ENCODE results near the gene TRAPPC4.

Gene TRAPPC4

DNA sequence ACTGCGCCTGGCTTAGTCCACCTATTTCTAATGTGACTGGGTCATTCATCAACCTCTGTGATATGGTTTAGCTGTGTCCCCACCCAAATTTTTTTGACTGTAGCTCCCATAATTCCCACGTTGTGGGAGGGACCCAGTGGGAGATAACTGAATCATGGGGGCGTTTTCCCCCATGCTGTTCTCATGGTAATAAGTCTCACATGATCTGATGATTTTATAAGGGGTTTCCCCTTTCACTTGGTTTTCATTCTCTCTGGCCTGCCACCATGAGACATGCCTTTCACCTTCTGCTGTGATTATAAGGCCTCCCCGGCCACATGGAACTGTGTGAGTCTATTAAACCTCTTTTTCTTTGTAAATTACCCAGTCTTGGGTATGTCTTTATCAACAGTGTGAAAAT is 11.9 kb upstream of the TRAPPC4 start:
- Histone ChIP-seq H3K4me3 (ENCODE audit: low read depth in 1 of 2, low read length in 1 of 2) (no peak overlapping the region), H3K27ac (no peak overlapping the region), H3K9me3 (no peaks in the 10 kb centered on the region), H3K36me3 (peaks cover 72% of the 10 kb centered on the region), H3K4me1 (ENCODE audit: control insufficient read depth in 1 of 2, insufficient read depth in 1 of 2, low read depth in 1 of 2, low read length in 1 of 2) (no peaks in the 10 kb centered on the region), H3K27me3 (no peaks in the 10 kb centered on the region)
- TF ChIP-seq, protein P1, sequence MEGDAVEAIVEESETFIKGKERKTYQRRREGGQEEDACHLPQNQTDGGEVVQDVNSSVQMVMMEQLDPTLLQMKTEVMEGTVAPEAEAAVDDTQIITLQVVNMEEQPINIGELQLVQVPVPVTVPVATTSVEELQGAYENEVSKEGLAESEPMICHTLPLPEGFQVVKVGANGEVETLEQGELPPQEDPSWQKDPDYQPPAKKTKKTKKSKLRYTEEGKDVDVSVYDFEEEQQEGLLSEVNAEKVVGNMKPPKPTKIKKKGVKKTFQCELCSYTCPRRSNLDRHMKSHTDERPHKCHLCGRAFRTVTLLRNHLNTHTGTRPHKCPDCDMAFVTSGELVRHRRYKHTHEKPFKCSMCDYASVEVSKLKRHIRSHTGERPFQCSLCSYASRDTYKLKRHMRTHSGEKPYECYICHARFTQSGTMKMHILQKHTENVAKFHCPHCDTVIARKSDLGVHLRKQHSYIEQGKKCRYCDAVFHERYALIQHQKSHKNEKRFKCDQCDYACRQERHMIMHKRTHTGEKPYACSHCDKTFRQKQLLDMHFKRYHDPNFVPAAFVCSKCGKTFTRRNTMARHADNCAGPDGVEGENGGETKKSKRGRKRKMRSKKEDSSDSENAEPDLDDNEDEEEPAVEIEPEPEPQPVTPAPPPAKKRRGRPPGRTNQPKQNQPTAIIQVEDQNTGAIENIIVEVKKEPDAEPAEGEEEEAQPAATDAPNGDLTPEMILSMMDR (IDR thresholded peaks at IDR 0.05), result no peak

DNA sequence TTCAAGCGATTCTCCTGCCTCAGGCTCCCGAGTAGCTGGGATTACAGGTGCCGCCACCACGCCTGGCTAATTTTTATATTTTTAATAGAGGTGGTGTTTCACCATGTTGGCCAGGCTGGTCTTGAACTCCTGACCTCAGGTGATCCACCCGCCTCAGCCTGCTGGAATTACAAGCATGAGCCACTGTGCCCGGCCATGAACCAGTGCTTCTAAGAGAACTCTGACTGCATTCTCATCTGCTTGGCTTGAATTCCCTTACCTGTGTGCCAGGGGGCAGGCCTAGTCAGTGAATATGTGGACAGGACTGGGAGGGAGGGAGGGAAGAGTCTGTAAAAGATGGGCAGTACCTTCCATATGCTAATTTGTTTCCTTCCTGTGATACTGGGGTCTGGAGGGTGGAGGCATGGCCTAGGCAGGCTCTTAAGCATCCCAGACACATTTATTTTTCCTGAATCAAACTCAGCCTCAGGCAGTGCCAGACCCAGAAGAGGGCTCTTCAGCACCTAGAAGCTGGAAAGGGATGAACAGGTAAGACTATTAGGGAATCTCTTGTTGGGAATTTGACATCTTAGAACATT is 7.0 kb upstream of the TRAPPC4 start:
- Histone ChIP-seq H3K27ac (no peak overlapping the region), H3K9me3 (no peaks in the 10 kb centered on the region), H3K4me3 (ENCODE audit: low read depth in 1 of 2, low read length in 1 of 2) (no peak overlapping the region), H3K4me1 (ENCODE audit: control insufficient read depth in 1 of 2, insufficient read depth in 1 of 2, low read depth in 1 of 2, low read length in 1 of 2) (no peaks in the 10 kb centered on the region), H3K36me3 (peaks cover 87% of the 10 kb centered on the region), H3K27me3 (no peaks in the 10 kb centered on the region)
- TF ChIP-seq, protein P1 (IDR thresholded peaks at IDR 0.05), result no peak

DNA sequence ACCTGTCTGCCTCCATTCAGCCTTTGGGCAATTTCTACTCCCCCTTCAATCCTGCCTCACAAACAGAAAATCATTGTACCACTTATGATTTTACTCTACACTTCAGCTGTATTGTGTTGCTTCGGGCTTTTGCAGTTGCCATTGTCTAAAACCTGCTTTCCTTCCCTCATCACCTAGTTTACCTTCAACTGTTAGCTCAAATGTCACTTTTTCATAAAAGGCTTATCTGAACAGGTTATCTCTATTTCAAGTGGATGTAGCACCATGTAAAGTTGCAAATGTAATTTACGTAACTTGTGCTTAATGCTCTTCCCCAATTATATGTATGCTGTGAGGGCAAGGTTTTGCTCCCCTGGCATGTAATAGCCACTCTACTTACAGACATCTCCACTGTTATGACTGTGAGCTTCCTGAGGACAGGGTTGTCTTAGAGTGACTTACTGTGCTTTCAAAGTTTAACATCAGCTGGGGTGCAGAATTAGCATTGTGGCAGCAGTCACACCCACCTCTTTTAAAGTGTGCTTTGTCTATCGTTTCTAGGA is 5.9 kb upstream of the TRAPPC4 start:
- peaks cover 80% of the 10 kb centered on the region for H3K36me3 ChIP-seq
- H3K4me3 ChIP-seq (ENCODE audit: low read depth in 1 of 2, low read length in 1 of 2), result no peak overlapping the region
- H3K27me3 ChIP-seq, result no peaks in the 10 kb centered on the region
- no peak overlapping the region for H3K27ac ChIP-seq
- H3K4me1 ChIP-seq (ENCODE audit: control insufficient read depth in 1 of 2, insufficient read depth in 1 of 2, low read depth in 1 of 2, low read length in 1 of 2), result peaks cover 9% of the 10 kb centered on the region in 2 experiments
- H3K9me3 ChIP-seq, result no peaks in the 10 kb centered on the region
- TF ChIP-seq, protein P1 (IDR thresholded peaks at IDR 0.05), result no peak

DNA sequence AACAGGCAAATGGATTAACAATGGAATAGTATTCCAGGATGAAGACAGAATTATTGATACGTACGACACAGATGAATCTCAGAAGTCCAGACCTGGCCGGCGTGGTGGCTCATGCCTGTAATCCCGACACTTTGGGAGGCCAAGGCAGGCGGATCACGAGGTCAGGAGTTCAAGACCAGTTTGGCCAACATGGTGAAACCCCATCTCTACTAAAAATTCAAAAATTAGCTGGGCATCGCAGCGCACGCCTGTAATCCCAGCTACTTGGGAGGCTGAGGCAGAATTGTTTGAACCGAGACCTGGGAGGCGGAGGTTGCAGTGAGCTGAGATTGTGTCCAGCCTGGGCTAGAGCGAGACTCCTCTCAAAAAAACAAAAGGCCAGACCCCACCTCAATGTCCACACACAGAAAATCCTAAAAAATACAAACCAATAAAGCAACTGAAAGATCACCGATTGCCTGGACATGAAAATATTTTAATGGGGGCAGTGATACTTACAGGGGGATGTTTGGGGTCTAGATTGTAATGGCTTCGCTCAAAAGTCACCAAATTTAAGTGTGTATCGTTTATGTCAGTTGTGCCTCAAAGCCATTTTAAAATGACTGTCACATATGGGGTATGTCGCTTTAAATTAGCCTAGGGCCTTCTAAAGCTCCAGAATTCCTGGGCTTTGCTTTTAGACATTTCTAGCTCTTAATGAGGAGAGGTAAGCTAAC is 4.2 kb upstream of the TRAPPC4 start:
- Histone ChIP-seq H3K36me3 (peaks cover 63% of the 10 kb centered on the region), H3K4me3 (ENCODE audit: low read depth in 1 of 2, low read length in 1 of 2) (no peak overlapping the region), H3K4me1 (ENCODE audit: control insufficient read depth in 1 of 2, insufficient read depth in 1 of 2, low read depth in 1 of 2, low read length in 1 of 2) (peaks cover 14 to 17% of the 10 kb centered on the region in 2 experiments), H3K27me3 (no peaks in the 10 kb centered on the region), H3K9me3 (no peaks in the 10 kb centered on the region), H3K27ac (no peak overlapping the region)
- TF ChIP-seq, protein P1 (IDR thresholded peaks at IDR 0.05), result no peak

DNA sequence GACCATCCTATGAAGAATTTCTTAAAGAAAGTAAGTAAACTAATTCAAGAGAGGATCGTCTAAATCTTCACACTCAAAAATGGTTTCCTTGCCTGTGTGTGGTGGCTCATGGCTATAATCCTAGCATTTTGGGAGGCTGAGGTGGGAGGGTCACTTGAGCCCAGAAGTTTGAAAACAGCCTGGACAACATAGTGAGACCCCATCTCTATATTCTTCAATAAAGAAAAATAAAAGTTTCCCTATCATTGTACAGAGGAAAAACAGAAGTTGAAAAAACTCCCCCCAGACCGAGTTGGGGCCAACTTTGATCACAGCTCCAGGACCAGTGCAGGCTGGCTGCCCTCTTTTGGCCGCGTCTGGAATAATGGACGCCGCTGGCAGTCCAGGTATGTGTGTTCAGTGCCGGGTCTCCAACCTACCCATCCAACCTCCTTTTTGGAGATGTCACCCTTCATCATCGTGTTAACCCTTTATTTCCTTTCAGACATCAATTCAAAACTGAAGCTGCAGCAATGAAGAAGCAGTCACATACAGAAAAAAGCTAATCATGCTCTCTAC is 3.4 kb upstream of the TRAPPC4 start:
- Histone ChIP-seq H3K4me3 (ENCODE audit: low read depth in 1 of 2, low read length in 1 of 2) (no peak overlapping the region), H3K4me1 (ENCODE audit: control insufficient read depth in 1 of 2, insufficient read depth in 1 of 2, low read depth in 1 of 2, low read length in 1 of 2) (peaks cover 22 to 25% of the 10 kb centered on the region in 2 experiments), H3K36me3 (peaks cover 59% of the 10 kb centered on the region), H3K9me3 (no peaks in the 10 kb centered on the region), H3K27me3 (no peaks in the 10 kb centered on the region), H3K27ac (no peak overlapping the region)
- TF ChIP-seq, protein P1 (IDR thresholded peaks at IDR 0.05), result no peak

All from neutrophil (primary cell).